DND-41 (cell line): ENCODE results near the gene SLC66A2.
A peak's percentile ranks its signal among the peaks of the same experiment; 100 is the strongest.

ENCODE experiments used
- ATAC-seq: fragments of 200-7000 bp; cut with Tn5 transposase; 3 replicates; pipeline ENCODE4 v1.9.1; 2021; ENCODE audit warnings: low read depth; ENCODE audit not compliant: insufficient read depth
- DNase-seq: peaks from one replicate; pipeline ENCODE4 v3.0.0-alpha.2; 2020
- H2AFZ ChIP-seq: 2 replicates; pipeline ENCODE4 v1.6.0; 2012; ENCODE audit warnings: low read depth, low read length
- H3K27ac ChIP-seq: 2 replicates; pipeline ENCODE4 v1.5.1; 2012; ENCODE audit warnings: low read length, inconsistent platforms
- H3K27me3 ChIP-seq: fragments of 200-600 bp; sonication (generic); 2 replicates; pipeline ENCODE4 v1.6.0; 2012; ENCODE audit warnings: low read length, mild to moderate bottlenecking, inconsistent platforms; ENCODE audit not compliant: insufficient read depth, poor library complexity
- H3K36me3 ChIP-seq: 2 replicates; pipeline ENCODE4 v1.5.1; 2012; ENCODE audit warnings: low read length, inconsistent platforms; ENCODE audit not compliant: insufficient read depth
- H3K4me1 ChIP-seq: 2 replicates; pipeline ENCODE4 v1.5.1; 2012; ENCODE audit warnings: mild to moderate bottlenecking, low read length; ENCODE audit not compliant: insufficient read depth
- H3K4me2 ChIP-seq: 2 replicates; pipeline ENCODE4 v1.6.0; 2012; ENCODE audit warnings: mild to moderate bottlenecking, moderate library complexity, low read length, inconsistent platforms; ENCODE audit not compliant: insufficient read depth
- H3K4me3 ChIP-seq, 2 experiments: fragments of 200-600 bp in 1 of 2; shearing (Covaris generic) in 1 of 2; 2 replicates each; pipeline ENCODE4 v1.5.1; 2012 to 2016; ENCODE audit warnings: inconsistent platforms in 2 of 2, low read length in 2 of 2, mild to moderate bottlenecking in 2 of 2, low read depth in 1 of 2, moderate library complexity in 1 of 2
- H3K79me2 ChIP-seq: 2 replicates; pipeline ENCODE4 v1.6.0; 2012; ENCODE audit warnings: low read length, inconsistent platforms; ENCODE audit not compliant: insufficient read depth
- H3K9ac ChIP-seq: 2 replicates; pipeline ENCODE4 v1.6.0; 2012; ENCODE audit warnings: low read depth, mild to moderate bottlenecking, inconsistent platforms, low read length, moderate library complexity
- H3K9me3 ChIP-seq: 2 replicates; pipeline ENCODE4 v1.5.1; 2012; ENCODE audit warnings: low read length, moderate library complexity, mild to moderate bottlenecking, inconsistent platforms; ENCODE audit not compliant: insufficient read depth, severe bottlenecking
- H4K20me1 ChIP-seq: 2 replicates; pipeline ENCODE4 v1.6.0; 2012; ENCODE audit warnings: low read length; ENCODE audit not compliant: insufficient read depth
- CTCF ChIP-seq: IDR thresholded peaks from 2 replicates; pipeline ENCODE4 v1.5.1; 2012; ENCODE audit warnings: borderline replicate concordance, low read length, moderate library complexity, mild to moderate bottlenecking; ENCODE audit not compliant: poor library complexity, severe bottlenecking; ENCODE audit errors: extremely low read depth
- EZH2 ChIP-seq: IDR thresholded peaks from 3 replicates; pipeline ENCODE4 v1.6.1; 2012; ENCODE audit warnings: borderline replicate concordance, low read depth, mild to moderate bottlenecking, moderate library complexity, low read length, inconsistent platforms; ENCODE audit not compliant: severe bottlenecking

SLC66A2 gene

GRCh38 chr18:79853303-79853992, 98.0 kb downstream of the SLC66A2 start:
- H3K27me3 ChIP-seq: no peaks in the 10 kb centered on the region
- no peak overlapping the region for H3K4me2 ChIP-seq
- H4K20me1 ChIP-seq: no peaks in the 10 kb centered on the region
- no peak overlapping the region for H3K9ac ChIP-seq
- no peak for DNase-seq
- no peaks in the 10 kb centered on the region for H3K36me3 ChIP-seq
- H3K9me3 ChIP-seq: no peaks in the 10 kb centered on the region
- no peak overlapping the region for H3K27ac ChIP-seq
- no peak overlapping the region for H3K4me3 ChIP-seq
- peak; percentile 31; the same call in 2 of the 3 replicates for ATAC-seq
- no peaks in the 10 kb centered on the region for H3K79me2 ChIP-seq
- H2AFZ ChIP-seq: no peak overlapping the region
- H3K4me1 ChIP-seq: peaks cover 4% of the 10 kb centered on the region; the same call in 1 of the 2 replicates
- TF ChIP-seq CTCF (no peak), EZH2 (no peak)

- no peak for ATAC-seq
- Histone ChIP-seq H3K9me3 (no peaks in the 10 kb centered on the region), H3K9ac (no peak overlapping the region), H3K4me1 (peaks cover 4% of the 10 kb centered on the region; the same call in 1 of the 2 replicates), H3K27ac (no peak overlapping the region), H3K4me2 (no peak overlapping the region), H3K27me3 (no peaks in the 10 kb centered on the region), H3K36me3 (no peaks in the 10 kb centered on the region), H4K20me1 (no peaks in the 10 kb centered on the region), H2AFZ (no peak overlapping the region), H3K79me2 (no peaks in the 10 kb centered on the region), H3K4me3 (no peak overlapping the region)
- TF ChIP-seq CTCF (no peak), EZH2 (no peak)
- no peak for DNase-seq
Measured at GRCh38 chr18:79852561-79853302, 98.7 kb downstream of the SLC66A2 start.
